Measurements from ENCODE around the gene ARRDC5. TPM values are rescaled to one million over a fixed set of nuclear protein-coding genes. Genes with fewer than 3 reads are reported as not detected.
"Not testable (repeated sequence)": the region's sequence is repeated elsewhere in the genome, so short reads cannot be mapped to it uniquely, and the experiment has no call there.

ARRDC5 gene
- not detected for polyA plus RNA-seq (ENCODE audit: insufficient read length in 3 of 3)
- long read RNA-seq, donor 1 = 0 reads
- long read RNA-seq, donor 2 = 0 reads
- long read RNA-seq, donor 3 = 0 reads
- long read RNA-seq, donor 4 = 0 reads
- long read RNA-seq, donor 5 = 0 reads
- long read RNA-seq, donor 6 = 0 reads
- long read RNA-seq, donor 7 = 0 reads
- long read RNA-seq, donor 8 = 0 reads
- long read RNA-seq, donor 9 = 0 reads
- long read RNA-seq, donor 10 = 0 reads
- long read RNA-seq, donor 11 = 0 reads
- long read RNA-seq, donor 12 = 0 reads
- long read RNA-seq, donor 13 = 0 reads
- long read RNA-seq, donor 14 = 0 reads
- long read RNA-seq, donor 15 = 0 reads
- long read RNA-seq, donor 16 = 0 reads

- no peak for DNase-seq
Measured at GRCh38 chr19:4902796-4903195, at the start of gene ARRDC5. Gene ARRDC5 (minus strand): TSS chr19:4902896. CDS start chr19:4902825, 71 bp downstream.

GRCh38 chr19:4951656-4952055 lies 49.0 kb upstream of the ARRDC5 start:
- DNase-seq = no peak

- DNase-seq = not testable (repeated sequence)
Measured at GRCh38 chr19:4950650-4951049, 48.0 kb upstream of the ARRDC5 start.

- not testable (repeated sequence) for DNase-seq
Measured at GRCh38 chr19:4941638-4942169, 39.0 kb upstream of the ARRDC5 start.

GRCh38 chr19:4939466-4939865 lies 36.8 kb upstream of the ARRDC5 start:
- no peak for DNase-seq

- DNase-seq = not testable (repeated sequence)
Measured at GRCh38 chr19:4938461-4938860, 35.8 kb upstream of the ARRDC5 start.

GRCh38 chr19:4937060-4937459 lies 34.4 kb upstream of the ARRDC5 start:
- DNase-seq = no peak

GRCh38 chr19:4935444-4935843 lies 32.7 kb upstream of the ARRDC5 start:
- DNase-seq = no peak

GRCh38 chr19:4933528-4933927 lies 30.8 kb upstream of the ARRDC5 start:
- no peak for DNase-seq

GRCh38 chr19:4932711-4933110 lies 30.0 kb upstream of the ARRDC5 start:
- no peak for DNase-seq

- DNase-seq = no peak
Measured at GRCh38 chr19:4930664-4931063, 28.0 kb upstream of the ARRDC5 start.

- no peak for DNase-seq
Measured at GRCh38 chr19:4929186-4929585, 26.5 kb upstream of the ARRDC5 start.

- DNase-seq = no peak
Measured at GRCh38 chr19:4923276-4923747, 20.6 kb upstream of the ARRDC5 start.

GRCh38 chr19:4922530-4923275 lies 20.0 kb upstream of the ARRDC5 start:
- no peak for DNase-seq

- DNase-seq = no peak
Measured at GRCh38 chr19:4916292-4917082, 13.8 kb upstream of the ARRDC5 start.

- DNase-seq = no peak
Measured at GRCh38 chr19:4914736-4915501, 12.2 kb upstream of the ARRDC5 start.

- no peak for DNase-seq
Measured at GRCh38 chr19:4913996-4914735, 11.5 kb upstream of the ARRDC5 start.

GRCh38 chr19:4911786-4912672 lies 9.3 kb upstream of the ARRDC5 start:
- peak; percentile 65 for DNase-seq

- no peak for DNase-seq
Measured at GRCh38 chr19:4911314-4911713, 8.6 kb upstream of the ARRDC5 start.
